ENCODE results near the gene EFNA5.
A peak's percentile ranks its signal among the peaks of the same experiment; 100 is the strongest.

The EFNA5 gene

GRCh38 chr5:107670932-107671741 lies at the start of gene EFNA5:
TSS of gene EFNA5 (minus strand) at chr5:107670937.
- peak; percentile 26 for DNase-seq

GRCh38 chr5:107719034-107719606 lies 48.4 kb upstream of the EFNA5 start:
- DNase-seq: no peak

GRCh38 chr5:107717816-107718215 lies 47.1 kb upstream of the EFNA5 start:
- no peak for DNase-seq

GRCh38 chr5:107713228-107713627 lies 42.5 kb upstream of the EFNA5 start:
- no peak for DNase-seq

- DNase-seq: no peak
Observed at GRCh38 chr5:107712359-107712870, 41.7 kb upstream of the EFNA5 start.

- DNase-seq: no peak
Observed at GRCh38 chr5:107705402-107706014, 34.8 kb upstream of the EFNA5 start.

GRCh38 chr5:107704681-107705401 lies 34.1 kb upstream of the EFNA5 start:
- no peak for DNase-seq

GRCh38 chr5:107700481-107700880 lies 29.7 kb upstream of the EFNA5 start:
- no peak for DNase-seq

GRCh38 chr5:107699425-107699824 lies 28.7 kb upstream of the EFNA5 start:
- DNase-seq: no peak

- DNase-seq: no peak
Observed at GRCh38 chr5:107698286-107698685, 27.5 kb upstream of the EFNA5 start.

- DNase-seq: no peak
Observed at GRCh38 chr5:107696498-107696897, 25.8 kb upstream of the EFNA5 start.

- no peak for DNase-seq
Observed at GRCh38 chr5:107696080-107696479, 25.3 kb upstream of the EFNA5 start.

- DNase-seq: no peak
Observed at GRCh38 chr5:107687937-107688336, 17.2 kb upstream of the EFNA5 start.

GRCh38 chr5:107687404-107687803 lies 16.7 kb upstream of the EFNA5 start:
- DNase-seq: no peak

GRCh38 chr5:107682533-107682932 lies 11.8 kb upstream of the EFNA5 start:
- DNase-seq: no peak

GRCh38 chr5:107680799-107681198 lies 10.1 kb upstream of the EFNA5 start:
- no peak for DNase-seq

GRCh38 chr5:107680099-107680498 lies 9.4 kb upstream of the EFNA5 start:
- no peak for DNase-seq

- no peak for DNase-seq
Observed at GRCh38 chr5:107676702-107677101, 6.0 kb upstream of the EFNA5 start.

- DNase-seq: no peak
Observed at GRCh38 chr5:107675201-107675600, 4.5 kb upstream of the EFNA5 start.

GRCh38 chr5:107674655-107675054 lies 3.9 kb upstream of the EFNA5 start:
- DNase-seq: no peak

GRCh38 chr5:107673368-107674136 lies 2.8 kb upstream of the EFNA5 start:
- DNase-seq: peak; percentile 77

- no peak for DNase-seq
Observed at GRCh38 chr5:107673039-107673367, 2.3 kb upstream of the EFNA5 start.
